ENCODE results near the gene ITPK1. TPM values are rescaled to one million over a fixed set of nuclear protein-coding genes. Genes with fewer than 3 reads are reported as not detected.

Gene ITPK1
- total RNA-seq, 1 donor from 2014 or later = 59.8 TPM

DNA sequence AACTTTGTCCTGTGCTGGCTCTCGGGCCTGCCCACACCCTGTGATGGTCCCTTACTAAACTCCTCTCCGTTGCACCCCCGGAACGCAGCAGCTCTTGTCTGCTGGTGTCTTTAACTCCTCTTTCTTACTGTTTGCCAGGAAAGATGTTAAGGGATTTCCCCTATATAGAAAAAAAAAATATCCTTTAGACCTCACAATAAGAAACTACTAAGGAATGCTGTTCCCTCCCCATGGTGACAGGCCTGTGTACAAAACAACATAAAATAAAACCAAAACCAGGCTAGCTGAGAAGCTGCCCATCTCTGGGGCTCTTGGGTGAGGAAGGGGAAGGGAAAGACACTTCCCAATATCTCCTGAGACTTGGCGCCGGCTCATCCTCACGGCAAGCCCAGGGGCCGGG is 97.4 kb downstream of the ITPK1 start:
- Mint-ChIP-seq H3K9me3 (no peaks in the 10 kb centered on the region), H3K4me3 (no peak overlapping the region), H3K27ac (ENCODE audit: unreplicated experiment) (peak overlapping the region; percentile 62), H3K27me3 (ENCODE audit: low read depth) (no peaks in the 10 kb centered on the region), H3K36me3 (ENCODE audit: low read depth) (peaks cover 2% of the 10 kb centered on the region), H3K4me1 (peaks cover 77% of the 10 kb centered on the region)
- no peak for DNase-seq (ENCODE audit: low read depth, low spot score)
- no peak for TF ChIP-seq CTCF (conservative IDR thresholded peaks at IDR 0.05)

DNA sequence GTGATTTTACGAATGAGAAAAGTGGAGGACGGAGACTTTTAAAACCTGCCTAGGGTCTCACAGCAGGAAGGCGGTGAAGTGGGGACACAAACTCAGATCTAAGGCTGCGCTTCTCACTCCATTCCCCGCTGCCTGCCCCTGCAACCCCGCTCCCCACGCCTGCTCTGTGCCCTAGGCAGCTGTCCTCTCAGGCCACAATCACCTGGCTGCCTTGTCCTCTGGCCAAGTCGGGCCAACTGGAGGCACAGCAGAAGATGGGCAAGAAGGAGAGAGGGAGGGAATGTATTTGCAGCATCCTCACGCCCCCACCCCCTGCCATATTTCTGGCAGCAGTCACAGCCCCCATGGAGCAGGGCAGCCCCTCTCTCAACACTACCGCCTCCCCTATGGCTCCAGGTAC is 97.8 kb downstream of the ITPK1 start:
- DNase-seq (ENCODE audit: low read depth, low spot score) = no peak
- peak overlapping the region; percentile 15 for H3K27ac Mint-ChIP-seq (ENCODE audit: unreplicated experiment)
- no peaks in the 10 kb centered on the region for H3K36me3 Mint-ChIP-seq (ENCODE audit: low read depth)
- no peak overlapping the region for H3K4me3 Mint-ChIP-seq
- no peak for TF ChIP-seq CTCF (conservative IDR thresholded peaks at IDR 0.05)
- no peaks in the 10 kb centered on the region for H3K9me3 Mint-ChIP-seq
- no peaks in the 10 kb centered on the region for H3K27me3 Mint-ChIP-seq (ENCODE audit: low read depth)
- H3K4me1 Mint-ChIP-seq = peaks cover 77% of the 10 kb centered on the region

DNA sequence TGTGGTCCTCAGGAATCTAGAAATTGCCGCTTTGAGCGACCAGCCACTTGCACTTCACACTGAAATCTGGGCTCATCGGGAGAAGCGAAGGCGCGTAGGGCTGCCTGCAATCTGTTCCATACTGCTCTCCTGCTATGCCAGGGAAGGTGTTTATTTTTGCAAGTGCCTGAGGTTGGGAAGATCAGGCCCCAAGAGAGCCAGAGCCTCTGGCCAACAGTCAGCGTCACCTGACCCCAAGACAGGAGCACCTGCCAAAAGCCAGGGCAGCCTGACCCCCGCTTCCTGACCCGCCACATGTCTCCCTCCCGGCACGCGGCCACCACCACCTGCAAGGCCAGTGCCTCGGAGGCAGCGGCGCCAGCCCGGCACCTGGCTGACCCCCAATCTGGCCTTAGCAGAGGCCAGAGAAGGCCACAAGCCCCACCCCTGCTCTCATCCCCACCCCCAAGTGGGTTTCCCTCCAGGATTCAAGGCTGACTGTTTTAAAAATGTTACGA is 98.4 kb downstream of the ITPK1 start:
- no peaks in the 10 kb centered on the region for H3K9me3 Mint-ChIP-seq
- no peak overlapping the region for H3K27ac Mint-ChIP-seq (ENCODE audit: unreplicated experiment)
- no peak overlapping the region for H3K4me3 Mint-ChIP-seq
- peaks cover 76% of the 10 kb centered on the region for H3K4me1 Mint-ChIP-seq
- no peak for TF ChIP-seq CTCF (conservative IDR thresholded peaks at IDR 0.05)
- no peaks in the 10 kb centered on the region for H3K36me3 Mint-ChIP-seq (ENCODE audit: low read depth)
- H3K27me3 Mint-ChIP-seq (ENCODE audit: low read depth) = no peaks in the 10 kb centered on the region
- no peak for DNase-seq (ENCODE audit: low read depth, low spot score)

DNA sequence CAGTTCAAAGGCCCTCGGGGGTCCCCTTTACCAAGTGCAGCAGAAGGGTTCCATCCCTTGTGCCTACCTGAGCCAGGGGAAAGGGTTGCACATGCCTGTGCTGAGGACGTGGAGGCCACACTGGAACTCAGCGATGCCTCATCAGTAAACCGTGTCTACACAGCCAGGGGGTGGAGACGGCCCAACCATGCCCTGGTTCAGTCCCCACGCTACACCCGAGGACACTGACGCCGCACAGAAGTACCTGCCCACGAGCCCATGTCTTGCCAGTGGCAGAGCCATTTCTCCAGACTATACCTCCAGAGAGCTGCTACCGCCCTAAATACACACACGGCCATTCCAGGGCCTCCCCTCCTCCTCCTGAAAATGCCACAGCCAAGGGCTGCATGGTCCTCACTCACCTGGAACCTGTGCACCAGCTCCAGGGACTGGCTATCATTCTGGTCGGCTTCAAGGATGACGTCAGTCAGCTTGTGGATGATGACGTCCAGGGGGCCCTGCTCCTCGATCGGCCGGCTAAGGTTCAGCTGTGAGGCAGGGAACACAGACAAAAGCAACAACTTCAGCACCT is 99.4 kb downstream of the ITPK1 start:
- Mint-ChIP-seq H3K4me1 (peaks cover 73% of the 10 kb centered on the region), H3K27ac (ENCODE audit: unreplicated experiment) (no peak overlapping the region)

GRCh38 chr14:93015505-93015904 is 100.2 kb downstream of the ITPK1 start:
- DNase-seq (ENCODE audit: low read depth, low spot score) = no peak
- Mint-ChIP-seq H3K4me3 (no peak overlapping the region), H3K27me3 (ENCODE audit: low read depth) (no peaks in the 10 kb centered on the region), H3K4me1 (peaks cover 66% of the 10 kb centered on the region), H3K36me3 (ENCODE audit: low read depth) (no peaks in the 10 kb centered on the region), H3K9me3 (no peaks in the 10 kb centered on the region), H3K27ac (ENCODE audit: unreplicated experiment) (no peak overlapping the region)
- TF ChIP-seq CTCF (conservative IDR thresholded peaks at IDR 0.05) = no peak

More for the DNA sequence above, 99.4 kb downstream of the ITPK1 start:
- no peak for TF ChIP-seq CTCF (conservative IDR thresholded peaks at IDR 0.05)
- Mint-ChIP-seq H3K9me3 (no peaks in the 10 kb centered on the region), H3K27me3 (ENCODE audit: low read depth) (no peaks in the 10 kb centered on the region), H3K4me3 (no peak overlapping the region), H3K36me3 (ENCODE audit: low read depth) (no peaks in the 10 kb centered on the region)
- DNase-seq (ENCODE audit: low read depth, low spot score) = no peak

Measured in neural crest cell (in vitro differentiated cells).